DND-41 (cell line): ENCODE measurements around the gene TCEA3.
A peak's percentile ranks its signal among the peaks of the same experiment; 100 is the strongest.

Experiments used
- ATAC-seq: fragments of 200-7000 bp; cut with Tn5 transposase; 3 replicates; pipeline ENCODE4 v1.9.1; 2021; ENCODE audit warnings: low read depth; ENCODE audit not compliant: insufficient read depth
- DNase-seq: peaks from one replicate; pipeline ENCODE4 v3.0.0-alpha.2; 2020
- H2AFZ ChIP-seq: 2 replicates; pipeline ENCODE4 v1.6.0; 2012; ENCODE audit warnings: low read depth, low read length
- H3K27ac ChIP-seq: 2 replicates; pipeline ENCODE4 v1.5.1; 2012; ENCODE audit warnings: low read length, inconsistent platforms
- H3K27me3 ChIP-seq: fragments of 200-600 bp; sonication (generic); 2 replicates; pipeline ENCODE4 v1.6.0; 2012; ENCODE audit warnings: low read length, mild to moderate bottlenecking, inconsistent platforms; ENCODE audit not compliant: insufficient read depth, poor library complexity
- H3K36me3 ChIP-seq: 2 replicates; pipeline ENCODE4 v1.5.1; 2012; ENCODE audit warnings: low read length, inconsistent platforms; ENCODE audit not compliant: insufficient read depth
- H3K4me1 ChIP-seq: 2 replicates; pipeline ENCODE4 v1.5.1; 2012; ENCODE audit warnings: mild to moderate bottlenecking, low read length; ENCODE audit not compliant: insufficient read depth
- H3K4me2 ChIP-seq: 2 replicates; pipeline ENCODE4 v1.6.0; 2012; ENCODE audit warnings: mild to moderate bottlenecking, moderate library complexity, low read length, inconsistent platforms; ENCODE audit not compliant: insufficient read depth
- H3K4me3 ChIP-seq, 2 experiments: fragments of 200-600 bp in 1 of 2; shearing (Covaris generic) in 1 of 2; 2 replicates each; pipeline ENCODE4 v1.5.1; 2012 to 2016; ENCODE audit warnings: inconsistent platforms in 2 of 2, low read length in 2 of 2, mild to moderate bottlenecking in 2 of 2, low read depth in 1 of 2, moderate library complexity in 1 of 2
- H3K79me2 ChIP-seq: 2 replicates; pipeline ENCODE4 v1.6.0; 2012; ENCODE audit warnings: low read length, inconsistent platforms; ENCODE audit not compliant: insufficient read depth
- H3K9ac ChIP-seq: 2 replicates; pipeline ENCODE4 v1.6.0; 2012; ENCODE audit warnings: low read depth, mild to moderate bottlenecking, inconsistent platforms, low read length, moderate library complexity
- H3K9me3 ChIP-seq: 2 replicates; pipeline ENCODE4 v1.5.1; 2012; ENCODE audit warnings: low read length, moderate library complexity, mild to moderate bottlenecking, inconsistent platforms; ENCODE audit not compliant: insufficient read depth, severe bottlenecking
- H4K20me1 ChIP-seq: 2 replicates; pipeline ENCODE4 v1.6.0; 2012; ENCODE audit warnings: low read length; ENCODE audit not compliant: insufficient read depth
- EZH2 ChIP-seq: IDR thresholded peaks from 3 replicates; pipeline ENCODE4 v1.6.1; 2012; ENCODE audit warnings: borderline replicate concordance, low read depth, mild to moderate bottlenecking, moderate library complexity, low read length, inconsistent platforms; ENCODE audit not compliant: severe bottlenecking
- TF ChIP-seq, protein P1 (sequence below): IDR thresholded peaks from 2 replicates; pipeline ENCODE4 v1.5.1; 2012; ENCODE audit warnings: borderline replicate concordance, low read length, moderate library complexity, mild to moderate bottlenecking; ENCODE audit not compliant: poor library complexity, severe bottlenecking; ENCODE audit errors: extremely low read depth

The TCEA3 gene

DNA sequence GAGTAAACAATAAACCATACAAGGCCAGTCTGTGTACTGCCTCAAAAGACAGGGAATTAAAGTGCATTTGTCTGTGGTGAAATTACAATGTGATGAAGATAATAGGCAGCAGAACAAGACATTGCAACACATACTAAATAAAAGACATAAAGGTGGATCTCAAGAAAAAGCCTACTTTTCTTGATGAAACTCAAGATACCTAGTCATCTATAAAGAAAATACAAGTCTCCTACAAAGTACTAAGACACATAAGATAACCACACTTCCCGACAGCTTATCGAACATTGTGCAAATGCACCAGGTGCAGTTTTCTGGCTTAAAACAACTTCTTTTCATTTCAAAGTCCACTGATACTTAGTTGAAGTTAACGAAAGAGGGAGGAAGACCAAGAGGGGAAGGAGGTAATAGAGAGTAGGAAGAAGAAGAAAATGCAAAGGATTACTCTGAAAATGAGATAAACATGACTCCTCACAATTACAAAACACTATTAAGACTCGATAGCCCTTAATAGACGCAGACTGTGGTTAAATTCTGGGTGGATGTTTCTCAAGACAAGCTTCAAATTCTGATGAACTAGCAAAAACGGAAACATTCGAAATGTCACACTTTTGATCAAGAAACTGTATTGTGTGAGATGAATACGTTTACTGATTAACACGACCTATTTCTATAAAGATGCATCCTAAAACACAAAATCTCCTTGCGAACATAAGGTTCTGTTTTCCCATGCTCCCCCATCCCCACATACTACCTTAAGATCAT lies 82.4 kb downstream of the TCEA3 start:
- Histone ChIP-seq H3K27me3 (no peaks in the 10 kb centered on the region), H4K20me1 (peaks cover 62% of the 10 kb centered on the region), H3K4me3 (peak overlapping the region; percentile 77 to 87), H3K4me2 (peak overlapping the region; percentile 85), H3K4me1 (peaks cover 54% of the 10 kb centered on the region), H3K79me2 (peaks cover 78% of the 10 kb centered on the region), H3K27ac (peak overlapping the region; percentile 85), H3K9me3 (no peaks in the 10 kb centered on the region), H2AFZ (no peak overlapping the region), H3K9ac (peak overlapping the region; percentile 98), H3K36me3 (peaks cover 54% of the 10 kb centered on the region)
- ATAC-seq (no peak), DNase-seq (no peak)
- TF ChIP-seq, protein P1, sequence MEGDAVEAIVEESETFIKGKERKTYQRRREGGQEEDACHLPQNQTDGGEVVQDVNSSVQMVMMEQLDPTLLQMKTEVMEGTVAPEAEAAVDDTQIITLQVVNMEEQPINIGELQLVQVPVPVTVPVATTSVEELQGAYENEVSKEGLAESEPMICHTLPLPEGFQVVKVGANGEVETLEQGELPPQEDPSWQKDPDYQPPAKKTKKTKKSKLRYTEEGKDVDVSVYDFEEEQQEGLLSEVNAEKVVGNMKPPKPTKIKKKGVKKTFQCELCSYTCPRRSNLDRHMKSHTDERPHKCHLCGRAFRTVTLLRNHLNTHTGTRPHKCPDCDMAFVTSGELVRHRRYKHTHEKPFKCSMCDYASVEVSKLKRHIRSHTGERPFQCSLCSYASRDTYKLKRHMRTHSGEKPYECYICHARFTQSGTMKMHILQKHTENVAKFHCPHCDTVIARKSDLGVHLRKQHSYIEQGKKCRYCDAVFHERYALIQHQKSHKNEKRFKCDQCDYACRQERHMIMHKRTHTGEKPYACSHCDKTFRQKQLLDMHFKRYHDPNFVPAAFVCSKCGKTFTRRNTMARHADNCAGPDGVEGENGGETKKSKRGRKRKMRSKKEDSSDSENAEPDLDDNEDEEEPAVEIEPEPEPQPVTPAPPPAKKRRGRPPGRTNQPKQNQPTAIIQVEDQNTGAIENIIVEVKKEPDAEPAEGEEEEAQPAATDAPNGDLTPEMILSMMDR, result no peak
- no peak for TF ChIP-seq EZH2

DNA sequence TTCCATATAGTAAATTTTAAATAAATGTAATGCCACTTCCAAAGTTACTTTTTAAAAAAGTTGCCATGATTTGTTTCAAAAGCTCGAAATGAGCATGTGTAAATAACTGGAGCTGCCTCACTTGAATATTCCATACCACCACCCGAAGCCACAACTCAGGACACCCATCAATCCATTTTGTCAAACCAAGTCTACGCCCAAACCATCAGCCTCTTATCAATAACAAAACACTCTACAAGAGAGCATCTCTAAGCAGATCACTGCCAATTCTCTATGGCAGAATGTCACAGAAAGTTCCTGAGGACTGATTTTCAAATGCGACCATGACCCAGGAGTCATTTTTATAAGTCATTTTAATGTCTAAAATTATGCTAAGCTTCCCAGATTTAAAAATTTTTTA lies 84.9 kb downstream of the TCEA3 start:
- H3K27me3 ChIP-seq, result no peaks in the 10 kb centered on the region
- peak overlapping the region; percentile 85; the same call in 1 of the 2 replicates for H3K4me2 ChIP-seq
- no peak overlapping the region; the same call in 1 of the 2 replicates for H3K27ac ChIP-seq
- peaks cover 94% of the 10 kb centered on the region for H3K79me2 ChIP-seq
- H4K20me1 ChIP-seq, result peaks cover 79% of the 10 kb centered on the region
- DNase-seq (no peak), ATAC-seq (no peak)
- H3K9ac ChIP-seq, result no peak overlapping the region
- H3K36me3 ChIP-seq, result peaks cover 71% of the 10 kb centered on the region
- peaks cover 51% of the 10 kb centered on the region for H3K4me1 ChIP-seq
- no peak for TF ChIP-seq EZH2
- TF ChIP-seq, protein P1, result no peak
- H3K9me3 ChIP-seq, result no peaks in the 10 kb centered on the region
- no peak overlapping the region for H2AFZ ChIP-seq
- H3K4me3 ChIP-seq, result peak overlapping the region in 1 of 2 experiments; percentile 24; a peak in 1 of 4 replicates

DNA sequence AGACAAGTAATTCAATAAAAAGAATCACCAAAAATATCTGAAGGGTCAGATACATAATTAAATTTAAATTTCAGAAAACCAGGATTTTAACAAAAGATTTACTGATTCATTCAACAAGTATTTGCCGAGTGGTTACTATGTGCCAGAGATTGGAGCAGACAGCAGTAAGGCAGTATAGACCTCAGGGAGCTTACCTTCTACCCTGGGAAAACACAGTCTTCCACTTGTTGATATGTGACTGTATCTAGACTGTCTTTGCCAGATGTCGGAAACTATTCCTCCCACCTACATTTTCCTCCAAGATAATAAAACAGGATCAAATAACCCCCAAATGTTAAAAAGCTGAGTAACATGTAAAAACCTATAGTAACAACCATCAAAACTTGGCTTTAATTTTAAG lies 86.7 kb downstream of the TCEA3 start:
- H3K27me3 ChIP-seq, result no peaks in the 10 kb centered on the region
- peaks cover 91% of the 10 kb centered on the region for H4K20me1 ChIP-seq
- peaks cover 51% of the 10 kb centered on the region for H3K4me1 ChIP-seq
- peaks cover 87% of the 10 kb centered on the region for H3K36me3 ChIP-seq
- ATAC-seq (no peak), DNase-seq (no peak)
- peaks cover 97% of the 10 kb centered on the region for H3K79me2 ChIP-seq
- no peak overlapping the region for H2AFZ ChIP-seq
- no peak overlapping the region for H3K27ac ChIP-seq
- no peak for TF ChIP-seq EZH2
- no peak overlapping the region for H3K4me3 ChIP-seq
- H3K9me3 ChIP-seq, result no peaks in the 10 kb centered on the region
- no peak overlapping the region for H3K9ac ChIP-seq
- H3K4me2 ChIP-seq, result peak overlapping the region; percentile 85; the same call in 1 of the 2 replicates

DNA sequence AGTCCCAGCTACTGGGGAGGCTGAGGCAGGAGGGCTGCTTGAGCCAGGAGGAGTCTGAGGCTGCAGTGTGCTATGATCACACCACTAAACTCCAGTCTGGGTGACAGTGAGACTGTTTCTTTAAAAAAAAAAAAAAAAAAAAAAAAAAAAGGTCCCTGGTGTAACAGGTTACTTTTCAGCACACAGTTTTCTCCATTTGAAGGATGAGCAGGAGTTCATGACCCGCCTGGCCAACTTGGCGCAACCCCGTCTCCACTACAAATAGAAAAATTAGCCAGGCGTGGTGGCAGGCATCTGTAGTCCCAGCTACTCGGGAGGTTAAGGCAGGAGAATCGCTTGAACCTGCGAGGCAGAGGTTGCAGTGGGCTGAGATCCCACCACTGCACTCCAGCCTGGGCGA lies 92.8 kb downstream of the TCEA3 start:
- Histone ChIP-seq H3K27me3 (no peaks in the 10 kb centered on the region), H3K4me3 (no peak overlapping the region)
- no peak for TF ChIP-seq EZH2
- TF ChIP-seq, protein P1, result no peak

More for the DNA sequence above, 92.8 kb downstream of the TCEA3 start:
- peaks cover 91% of the 10 kb centered on the region for H3K36me3 ChIP-seq
- peak; percentile 40; the same call in 1 of the 3 replicates for ATAC-seq
- DNase-seq, result no peak
- no peaks in the 10 kb centered on the region for H3K4me1 ChIP-seq
- H2AFZ ChIP-seq, result no peak overlapping the region
- peaks cover 97% of the 10 kb centered on the region for H3K79me2 ChIP-seq
- H4K20me1 ChIP-seq, result peaks cover 80% of the 10 kb centered on the region
- no peak overlapping the region for H3K9ac ChIP-seq
- no peak overlapping the region for H3K27ac ChIP-seq
- H3K4me2 ChIP-seq, result no peak overlapping the region
- no peaks in the 10 kb centered on the region for H3K9me3 ChIP-seq
